Stimulated activated CD4-positive, alpha-beta T cell treated with anti-CD3 and anti-CD28 coated beads, TNF-alpha, amount 100 ng/mL, for 4 hours (primary cell): ENCODE data around the gene MKLN1.

Experiments
- DNase-seq, 3 experiments: peaks; one replicate each; pipeline ENCODE4 v3.0.0-alpha.2; 2020; ENCODE audit warnings: low read depth in 3 of 3

Gene MKLN1

DNA sequence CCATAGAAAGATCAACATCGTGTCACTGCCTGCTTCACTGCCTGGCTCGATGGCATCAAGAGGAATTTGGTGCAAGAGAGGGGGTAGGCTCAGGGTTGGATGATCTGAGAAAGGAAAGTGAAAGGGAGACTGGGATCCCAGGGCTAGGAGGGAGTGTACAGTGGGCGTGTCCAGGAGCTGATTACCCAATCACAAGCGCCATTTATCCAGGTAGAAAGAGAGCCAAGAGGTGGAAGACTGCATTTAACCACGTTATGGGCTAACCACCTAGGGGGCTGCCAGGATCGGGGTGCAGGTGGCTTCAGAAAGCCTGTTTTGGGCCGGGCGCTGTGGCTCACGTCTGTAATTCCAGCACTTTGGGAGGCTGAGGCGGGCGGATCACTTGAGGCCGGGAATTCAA, 218.4 kb downstream of the MKLN1 start:
- no peak for DNase-seq
